Breast epithelium (tissue), 3 donors: ENCODE results near the gene KDM6A.

ENCODE experiments used
- CTCF ChIP-seq, 3 donors: fragments of 450-650 bp; IDR thresholded peaks; one replicate each; pipeline ENCODE4 v1.5.1; 2016 to 2017; ENCODE audit warnings: antibody characterized with exemption in 3 of 3, mild to moderate bottlenecking in 3 of 3, moderate library complexity in 3 of 3
- POLR2A ChIP-seq: fragments of 450-650 bp; IDR thresholded peaks from one replicate; pipeline ENCODE4 v1.6.1; 2016; ENCODE audit warnings: antibody characterized with exemption, mild to moderate bottlenecking, moderate library complexity

GRCh38 chrX:44881549-44881948 is 8.6 kb downstream of the KDM6A start:
- no peak for TF ChIP-seq CTCF (IDR thresholded peaks at IDR 0.05)
- no peak for TF ChIP-seq POLR2A
